RWPE2 (cell line): Measurements from ENCODE around the gene STXBP5L.

Source experiments
- ATAC-seq: fragments of 200-7000 bp; cut with Tn5 transposase; 3 replicates; pipeline ENCODE4 v1.9.1; 2021; ENCODE audit warnings: low read depth
- DNase-seq: peaks from one replicate; pipeline ENCODE4 v3.0.0-alpha.2; 2020; ENCODE audit warnings: low spot score
- H3K27ac ChIP-seq: fragments of 450-650 bp; 2 replicates; pipeline ENCODE4 v1.5.1; 2017; ENCODE audit warnings: mild to moderate bottlenecking; ENCODE audit not compliant: poor library complexity, severe bottlenecking
- H3K27me3 ChIP-seq: fragments of 250-450 bp; sonication (Bioruptor Pico); 2 replicates; pipeline ENCODE4 v1.5.1; 2021; ENCODE audit warnings: mild to moderate bottlenecking, moderate library complexity; ENCODE audit not compliant: insufficient read depth, poor library complexity, severe bottlenecking
- H3K36me3 ChIP-seq: fragments of 250-450 bp; sonication (Bioruptor Pico); 2 replicates; pipeline ENCODE4 v1.5.1; 2020; ENCODE audit warnings: low read depth, mild to moderate bottlenecking, moderate library complexity
- H3K4me1 ChIP-seq: fragments of 250-450 bp; sonication (Bioruptor Pico); 2 replicates; pipeline ENCODE4 v1.5.1; 2021; ENCODE audit warnings: mild to moderate bottlenecking, moderate library complexity; ENCODE audit not compliant: insufficient read depth, poor library complexity, severe bottlenecking
- H3K4me3 ChIP-seq: fragments of 250-450 bp; sonication (Bioruptor Pico); 2 replicates; pipeline ENCODE4 v1.5.1; 2021; ENCODE audit warnings: mild to moderate bottlenecking, moderate library complexity; ENCODE audit not compliant: severe bottlenecking
- H3K9me3 ChIP-seq: fragments of 250-450 bp; sonication (Bioruptor Pico); 2 replicates; pipeline ENCODE4 v1.5.1; 2021; ENCODE audit warnings: mild to moderate bottlenecking, moderate library complexity; ENCODE audit not compliant: severe bottlenecking
- TF ChIP-seq, protein P1 (sequence below): fragments of 450-650 bp; IDR thresholded peaks from one replicate; pipeline ENCODE4 v1.5.1; 2017; ENCODE audit warnings: mild to moderate bottlenecking, moderate library complexity; ENCODE audit not compliant: poor library complexity, severe bottlenecking

STXBP5L gene

DNA sequence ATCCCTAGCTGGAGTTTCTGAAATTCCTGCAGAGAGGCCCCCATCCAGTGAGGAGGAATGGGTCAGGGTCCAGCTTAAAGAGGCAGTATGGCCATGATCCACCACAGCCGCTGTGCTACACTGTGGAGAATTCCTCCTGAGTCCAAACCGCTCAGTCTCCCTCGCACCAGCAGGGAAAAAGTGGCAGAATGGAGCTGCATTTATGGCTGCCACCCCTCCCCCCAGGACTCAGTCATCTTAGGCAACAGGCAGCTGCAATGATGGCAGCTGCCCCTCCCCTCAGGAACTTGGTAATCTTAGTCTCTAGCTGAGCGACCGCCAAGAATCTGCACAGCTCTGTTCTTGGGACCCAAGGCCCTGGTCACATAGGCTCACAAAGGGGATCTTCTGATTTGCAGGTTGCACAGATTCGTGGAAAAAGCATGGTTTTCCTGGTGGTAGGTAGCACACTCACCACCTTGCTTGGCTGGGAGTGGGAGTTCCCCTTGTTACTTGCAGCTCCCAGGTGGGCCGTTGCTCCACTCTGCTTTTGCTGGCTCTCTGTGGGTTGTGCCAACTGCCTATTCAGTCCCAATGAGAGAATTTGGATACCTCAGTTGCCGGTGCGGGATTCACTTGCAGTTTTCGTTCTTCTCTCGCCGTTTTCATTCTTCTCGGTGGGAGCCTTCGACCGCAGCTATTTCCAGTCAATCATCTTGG, 204.1 kb downstream of the STXBP5L start:
- TF ChIP-seq, protein P1, sequence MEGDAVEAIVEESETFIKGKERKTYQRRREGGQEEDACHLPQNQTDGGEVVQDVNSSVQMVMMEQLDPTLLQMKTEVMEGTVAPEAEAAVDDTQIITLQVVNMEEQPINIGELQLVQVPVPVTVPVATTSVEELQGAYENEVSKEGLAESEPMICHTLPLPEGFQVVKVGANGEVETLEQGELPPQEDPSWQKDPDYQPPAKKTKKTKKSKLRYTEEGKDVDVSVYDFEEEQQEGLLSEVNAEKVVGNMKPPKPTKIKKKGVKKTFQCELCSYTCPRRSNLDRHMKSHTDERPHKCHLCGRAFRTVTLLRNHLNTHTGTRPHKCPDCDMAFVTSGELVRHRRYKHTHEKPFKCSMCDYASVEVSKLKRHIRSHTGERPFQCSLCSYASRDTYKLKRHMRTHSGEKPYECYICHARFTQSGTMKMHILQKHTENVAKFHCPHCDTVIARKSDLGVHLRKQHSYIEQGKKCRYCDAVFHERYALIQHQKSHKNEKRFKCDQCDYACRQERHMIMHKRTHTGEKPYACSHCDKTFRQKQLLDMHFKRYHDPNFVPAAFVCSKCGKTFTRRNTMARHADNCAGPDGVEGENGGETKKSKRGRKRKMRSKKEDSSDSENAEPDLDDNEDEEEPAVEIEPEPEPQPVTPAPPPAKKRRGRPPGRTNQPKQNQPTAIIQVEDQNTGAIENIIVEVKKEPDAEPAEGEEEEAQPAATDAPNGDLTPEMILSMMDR: no peak
- no peak for ATAC-seq
- DNase-seq: no peak
- H3K27ac ChIP-seq: no peak overlapping the region
- no peaks in the 10 kb centered on the region for H3K9me3 ChIP-seq
- no peaks in the 10 kb centered on the region for H3K4me1 ChIP-seq
- no peaks in the 10 kb centered on the region for H3K36me3 ChIP-seq
- no peaks in the 10 kb centered on the region for H3K27me3 ChIP-seq
- no peak overlapping the region for H3K4me3 ChIP-seq

DNA sequence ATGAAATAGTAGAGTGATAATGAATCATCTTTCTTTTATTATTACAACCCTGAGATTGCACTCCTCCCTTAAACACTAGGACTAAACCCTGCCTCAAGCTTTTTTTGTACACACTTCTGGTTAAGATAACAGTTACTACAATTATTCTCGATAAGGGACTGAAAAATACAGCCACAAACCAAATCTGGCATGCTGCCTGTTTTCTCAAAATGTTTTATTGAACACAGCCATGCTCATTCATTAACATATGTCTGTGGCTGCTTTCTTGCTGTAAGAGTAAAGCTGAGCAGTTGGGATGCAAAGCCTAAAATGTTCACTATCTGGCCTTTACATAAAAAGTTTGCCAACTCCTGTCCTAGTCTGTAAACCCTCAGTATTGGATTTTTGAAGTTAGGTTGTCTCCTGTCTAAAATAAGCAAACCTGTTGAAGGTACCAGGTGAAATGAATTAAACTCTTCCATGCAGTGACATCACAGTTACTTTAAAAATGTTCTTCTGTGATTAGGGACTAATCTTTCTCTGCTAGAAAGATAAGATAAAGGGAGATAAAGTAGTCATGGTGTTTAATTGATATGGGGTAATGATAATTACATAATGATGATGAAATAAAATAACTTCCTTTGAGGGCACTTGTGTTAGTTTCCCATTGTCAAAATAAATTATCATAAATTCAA, 218.2 kb downstream of the STXBP5L start:
- Histone ChIP-seq H3K27ac (no peak overlapping the region), H3K4me1 (no peaks in the 10 kb centered on the region), H3K27me3 (peaks cover 2% of the 10 kb centered on the region), H3K4me3 (no peak overlapping the region), H3K9me3 (no peaks in the 10 kb centered on the region), H3K36me3 (no peaks in the 10 kb centered on the region)
- TF ChIP-seq, protein P1: no peak
- ATAC-seq (no peak), DNase-seq (no peak)

DNA sequence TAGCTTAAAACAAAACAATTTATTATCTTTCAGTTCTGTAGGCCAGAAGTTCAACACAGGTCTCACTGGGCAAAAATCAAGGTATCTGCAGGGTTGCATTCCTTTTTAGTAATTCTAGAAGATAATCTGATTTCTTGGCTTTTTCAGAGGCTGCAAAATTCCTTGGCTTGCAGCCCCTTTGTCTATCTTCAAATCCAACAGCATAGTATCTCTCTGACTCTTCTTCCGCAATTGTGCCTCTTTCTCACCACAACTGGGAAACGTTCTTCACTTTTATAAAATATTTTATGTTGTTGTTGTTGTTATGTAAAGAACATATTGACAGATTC, 218.7 kb downstream of the STXBP5L start:
- Histone ChIP-seq H3K27ac (no peak overlapping the region), H3K27me3 (no peaks in the 10 kb centered on the region), H3K4me3 (no peak overlapping the region), H3K9me3 (no peaks in the 10 kb centered on the region), H3K4me1 (no peaks in the 10 kb centered on the region), H3K36me3 (no peaks in the 10 kb centered on the region)
- no peak for ATAC-seq
- DNase-seq: no peak
- TF ChIP-seq, protein P1: no peak

DNA sequence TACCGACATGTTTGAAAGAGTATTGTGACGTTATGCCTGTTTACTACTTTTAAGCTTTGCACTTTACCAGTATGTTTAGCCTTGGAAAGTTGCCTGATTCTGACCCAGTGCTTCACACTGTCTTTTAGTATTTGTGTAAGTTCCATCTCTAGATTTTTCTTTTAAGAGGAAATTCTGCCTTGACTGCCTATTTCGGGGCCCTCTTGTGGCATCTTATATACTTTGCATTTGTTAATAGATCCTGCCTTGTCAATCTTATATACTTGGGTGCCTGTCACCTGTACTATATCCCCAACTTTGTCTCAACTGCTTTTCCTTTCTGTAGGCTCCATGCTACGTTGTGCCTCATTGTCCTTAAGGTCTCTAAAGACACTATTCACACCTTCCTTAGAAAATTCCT, 244.6 kb downstream of the STXBP5L start:
- Histone ChIP-seq H3K4me1 (no peaks in the 10 kb centered on the region), H3K9me3 (no peaks in the 10 kb centered on the region), H3K4me3 (no peak overlapping the region), H3K36me3 (no peaks in the 10 kb centered on the region), H3K27ac (no peak overlapping the region), H3K27me3 (peaks cover 13% of the 10 kb centered on the region)
- DNase-seq: no peak
- no peak for ATAC-seq
- TF ChIP-seq, protein P1: peak; percentile 49

DNA sequence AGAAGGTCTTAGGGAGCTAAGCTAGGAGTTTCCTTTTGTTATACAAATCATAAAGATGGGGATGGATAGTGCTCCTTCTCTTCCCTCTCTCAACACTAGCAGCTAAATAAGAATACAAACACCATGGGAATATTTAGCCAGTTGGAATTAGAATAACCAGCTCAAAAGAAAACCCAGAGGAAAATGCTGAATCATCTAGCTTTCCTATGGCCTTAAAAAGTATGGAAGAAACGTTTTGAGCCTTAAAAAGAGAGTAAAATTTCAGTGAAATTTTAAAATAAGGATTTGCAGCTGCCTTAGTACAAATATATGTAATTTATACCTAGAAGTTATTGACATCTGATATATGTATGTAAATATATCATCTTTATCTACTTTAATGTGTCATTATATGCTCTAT, 245.8 kb downstream of the STXBP5L start:
- DNase-seq: no peak
- Histone ChIP-seq H3K4me3 (no peak overlapping the region), H3K27ac (no peak overlapping the region), H3K27me3 (peaks cover 13% of the 10 kb centered on the region), H3K4me1 (no peaks in the 10 kb centered on the region), H3K36me3 (no peaks in the 10 kb centered on the region), H3K9me3 (no peaks in the 10 kb centered on the region)
- no peak for ATAC-seq
- TF ChIP-seq, protein P1: no peak
